Renal pelvis (tissue), 4 donors: ENCODE measurements around the gene ASPG. TPM values are rescaled to one million over a fixed set of nuclear protein-coding genes. Genes with fewer than 3 reads are reported as not detected.

ENCODE experiments used
- DNase-seq: peaks from one replicate; pipeline ENCODE4 v3.0.0-alpha.2; 2013
- polyA plus RNA-seq, 3 donors: library from polyadenylated mRNA; unstranded; fragments of 120-200 nt; gene quantifications; one replicate each; pipeline ENCODE4 v1.2.1, GENCODE V29; 2013; ENCODE audit not compliant: insufficient read length in 3 of 3

The ASPG gene
- polyA plus RNA-seq, 3 donors, result 14.4 to 25.4 (median 14.9) TPM

DNA sequence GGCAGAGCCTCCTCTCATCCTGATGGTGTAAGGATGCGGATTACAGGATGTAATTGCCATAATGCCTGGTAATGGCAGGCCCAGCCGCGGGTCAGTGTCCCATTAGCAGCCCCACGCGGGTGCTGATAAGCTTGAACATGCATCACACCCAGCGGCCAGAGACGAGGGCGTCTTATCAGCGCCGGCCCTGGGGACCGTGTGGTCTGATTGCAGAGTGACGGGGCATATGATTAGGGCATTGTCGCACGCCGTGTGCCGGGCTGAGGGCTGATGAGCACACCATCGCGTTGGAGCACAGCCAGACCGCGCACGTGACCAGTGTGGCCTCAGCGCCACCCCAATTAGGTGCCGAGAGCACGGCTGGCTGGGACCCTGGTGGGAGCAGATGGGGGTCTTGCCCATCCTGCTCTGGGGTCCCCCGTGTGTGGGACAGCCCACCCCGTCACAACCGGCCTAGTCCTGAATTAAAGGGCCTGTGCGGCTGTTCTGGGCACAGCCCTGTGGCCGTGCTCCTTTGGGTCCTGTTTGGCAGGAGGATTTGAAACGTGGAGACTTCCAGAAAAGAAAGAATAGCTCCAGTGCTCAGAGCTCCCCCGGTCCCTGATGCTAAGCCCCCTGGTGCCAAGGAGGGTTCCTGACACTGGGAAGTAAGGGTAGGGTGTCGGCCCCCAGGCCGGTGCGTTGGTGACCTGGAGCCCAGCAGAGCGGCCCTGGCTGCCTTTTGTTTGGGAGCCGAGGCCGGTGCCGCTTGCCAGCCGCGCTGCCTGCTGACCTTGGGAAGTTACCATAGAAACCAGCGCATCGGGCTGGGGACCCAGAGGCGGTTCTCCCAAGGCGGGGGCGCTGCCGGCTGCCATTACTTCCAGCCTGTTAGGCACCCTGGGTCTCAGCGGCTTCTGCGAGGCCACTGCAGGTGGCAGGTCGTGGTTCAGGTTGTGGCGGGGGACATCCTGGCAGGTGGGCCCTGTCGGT, 73.6 kb downstream of the ASPG start:
- DNase-seq, result no peak

DNA sequence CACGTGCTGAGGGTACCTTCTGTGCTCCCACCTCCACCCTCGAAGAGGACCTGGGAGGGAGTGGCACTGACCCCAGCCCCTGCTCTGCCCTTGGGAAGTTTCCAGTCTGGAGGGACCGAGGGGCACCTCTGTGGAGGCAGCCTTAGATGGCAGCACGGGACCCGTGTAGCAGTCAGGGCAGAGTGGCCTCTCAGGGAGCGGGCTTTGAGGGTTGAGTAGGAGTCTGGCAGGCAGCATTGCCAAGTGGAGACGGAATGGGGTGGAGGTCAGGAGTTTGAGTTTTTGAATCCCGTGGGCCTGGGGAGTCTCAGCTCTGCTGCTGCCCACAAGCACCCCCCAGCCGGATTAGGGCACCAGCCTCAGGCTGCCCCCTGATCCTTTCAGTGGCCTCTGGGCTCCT, 74.5 kb downstream of the ASPG start:
- DNase-seq, result no peak

- no peak for DNase-seq
Observed at GRCh38 chr14:104161602-104162367, 76.3 kb downstream of the ASPG start.

- DNase-seq, result no peak
Observed at GRCh38 chr14:104162495-104162894, 77.0 kb downstream of the ASPG start.

DNA sequence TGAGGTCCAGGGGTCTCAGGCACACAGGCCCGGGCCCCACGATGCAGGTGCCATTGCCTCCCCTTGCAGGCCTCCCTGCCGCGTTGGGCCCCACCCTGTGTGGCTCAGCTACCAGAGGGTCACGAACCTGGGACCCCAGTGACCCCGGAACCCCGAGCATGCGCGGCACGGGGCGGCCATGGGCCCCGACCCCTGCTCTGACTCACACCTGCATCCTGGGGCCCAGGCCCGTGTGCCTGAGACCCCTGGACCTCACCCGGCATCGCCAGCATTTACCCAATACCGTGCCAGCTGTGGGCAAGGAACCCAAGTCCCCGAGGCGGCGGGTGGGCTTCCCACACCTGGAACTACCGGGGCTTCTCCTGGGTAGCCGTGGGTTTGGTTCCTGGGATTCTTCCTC, 78.0 kb downstream of the ASPG start:
- no peak for DNase-seq

DNA sequence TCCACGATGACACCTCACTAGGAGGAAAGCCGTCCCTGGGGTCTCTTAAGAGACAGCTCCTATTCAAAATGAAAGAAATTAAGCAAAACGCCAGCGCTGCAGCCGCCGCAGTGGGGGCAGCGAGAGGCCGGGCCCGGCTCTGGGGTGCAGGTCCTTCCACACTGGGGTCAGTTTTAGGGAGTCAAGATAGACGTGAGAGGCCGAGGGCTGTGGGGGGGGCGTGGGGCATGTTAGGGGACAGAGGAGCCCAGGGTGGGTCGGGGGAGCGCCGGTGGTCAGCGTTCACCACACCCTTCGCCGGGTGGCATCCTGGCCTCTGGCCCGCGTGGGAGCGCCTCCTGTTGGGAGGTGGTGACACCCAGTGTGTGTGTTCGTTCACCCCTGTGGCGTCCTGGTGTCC, 78.5 kb downstream of the ASPG start:
- DNase-seq, result no peak

DNA sequence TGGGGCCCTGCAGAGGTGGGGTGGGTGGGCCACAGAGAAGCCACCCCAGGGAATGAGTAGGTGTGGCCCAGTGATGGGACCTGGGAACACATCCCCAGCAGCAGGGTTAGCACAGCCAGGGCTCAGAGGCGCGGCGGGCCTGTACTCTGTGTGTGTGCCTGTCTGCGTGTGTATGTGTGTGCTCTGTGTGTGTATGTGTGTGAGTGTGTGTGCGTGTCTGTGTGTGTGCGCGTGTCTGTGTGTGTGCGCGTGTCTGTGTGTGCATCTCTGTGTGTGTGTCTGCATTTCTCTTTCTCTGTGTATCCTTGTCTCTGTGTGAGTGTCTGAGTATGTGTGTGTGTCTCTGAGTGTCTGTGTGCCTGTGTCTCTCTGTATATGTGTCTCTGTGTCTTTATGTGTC, 79.0 kb downstream of the ASPG start:
- no peak for DNase-seq

Other genes starting within 250 kb of the ASPG start
- gene PPP1R13B, start 238.1 kb upstream of the ASPG start, polyA plus RNA-seq, result 10 to 100 TPM; 29.6 to 43.6 (median 41.0) TPM
- 1 to 10 TPM; 1.5 to 6.1 (median 3.4) TPM for gene TDRD9, start 157.2 kb upstream of the ASPG start, polyA plus RNA-seq
- not detected for gene RD3L, start 143.2 kb upstream of the ASPG start, polyA plus RNA-seq
- 10 to 100 TPM; 12.6 to 14.5 (median 12.6) TPM for gene KIF26A, start 52.9 kb downstream of the ASPG start, polyA plus RNA-seq